Body of pancreas (tissue), 4 donors: ENCODE results near the gene CARD11.

Source experiments
- CTCF ChIP-seq, 7 experiments: fragments of 450-650 bp in 4 of 7; fragments of 200-600 bp in 3 of 7; sonication (generic) in 3 of 7; IDR thresholded peaks; one replicate each; pipeline ENCODE4 v1.5.1; 2016 to 2019; ENCODE audit warnings: antibody characterized with exemption in 7 of 7
- POLR2A ChIP-seq, 3 donors: fragments of 450-650 bp; IDR thresholded peaks; one replicate each; pipeline ENCODE4 v1.6.1; 2016; ENCODE audit warnings: antibody characterized with exemption in 3 of 3, mild to moderate bottlenecking in 2 of 3

GRCh38 chr7:2938514-2939192 is 105.0 kb downstream of the CARD11 start:
- TF ChIP-seq POLR2A (IDR thresholded peaks at IDR 0.05) (no peak), CTCF (IDR thresholded peaks at IDR 0.05) (no peak)
